Daoy (cell line): Measurements from ENCODE around the gene DNAJC5G. TPM values are rescaled to one million over a fixed set of nuclear protein-coding genes. Genes with fewer than 3 reads are reported as not detected.
"Not testable (repeated sequence)": the region's sequence is repeated elsewhere in the genome, so short reads cannot be mapped to it uniquely, and the experiment has no call there.

ENCODE experiments used
- DNase-seq: peaks from one replicate; pipeline ENCODE4 v3.0.0-alpha.2; 2015; ENCODE audit warnings: low read depth
- total RNA-seq: library from RNA; depleted of rRNA; stranded (reverse); fragments of >200 nt; shearing (Covaris generic); gene quantifications from 2 replicates; pipeline ENCODE4 v1.2.3, GENCODE V29; 2014

DNAJC5G gene
- total RNA-seq, 1 experiment from 2014 or later: not detected

- no peak for DNase-seq
Observed at GRCh38 chr2:27251766-27252165, 23.5 kb upstream of the DNAJC5G start.

GRCh38 chr2:27255187-27255586 lies 20.0 kb upstream of the DNAJC5G start:
- no peak for DNase-seq

GRCh38 chr2:27255660-27256059 lies 19.6 kb upstream of the DNAJC5G start:
- DNase-seq: no peak

- no peak for DNase-seq
Observed at GRCh38 chr2:27256855-27257454, 18.3 kb upstream of the DNAJC5G start.

- no peak for DNase-seq
Observed at GRCh38 chr2:27258051-27258450, 17.2 kb upstream of the DNAJC5G start.

GRCh38 chr2:27261241-27261925 lies 13.8 kb upstream of the DNAJC5G start:
- DNase-seq: no peak

- DNase-seq: no peak
Observed at GRCh38 chr2:27261926-27262298, 13.3 kb upstream of the DNAJC5G start.

- peak; percentile 61 for DNase-seq
Observed at GRCh38 chr2:27262379-27263286, 12.6 kb upstream of the DNAJC5G start, which contains the start of gene SLC30A3. Gene SLC30A3 (minus strand): TSS chr2:27263047. CDS start chr2:27262906, 141 bp downstream.

- no peak for DNase-seq
Observed at GRCh38 chr2:27263287-27264252, 11.7 kb upstream of the DNAJC5G start.

GRCh38 chr2:27264253-27264752 lies 10.9 kb upstream of the DNAJC5G start:
- DNase-seq: no peak

- DNase-seq: peak; percentile 81
Observed at GRCh38 chr2:27264753-27265535, 10.3 kb upstream of the DNAJC5G start.

GRCh38 chr2:27265536-27265870 lies 9.7 kb upstream of the DNAJC5G start:
- DNase-seq: no peak

GRCh38 chr2:27268296-27268695 lies 6.9 kb upstream of the DNAJC5G start:
- not testable (repeated sequence) for DNase-seq

- DNase-seq: no peak
Observed at GRCh38 chr2:27270131-27270530, 5.1 kb upstream of the DNAJC5G start.

GRCh38 chr2:27270670-27271069 lies 4.6 kb upstream of the DNAJC5G start:
- no peak for DNase-seq

- no peak for DNase-seq
Observed at GRCh38 chr2:27271631-27272340, 3.4 kb upstream of the DNAJC5G start.

- DNase-seq: not testable (repeated sequence)
Observed at GRCh38 chr2:27272537-27273522, 2.4 kb upstream of the DNAJC5G start.

- no peak for DNase-seq
Observed at GRCh38 chr2:27278010-27278409, 2.8 kb downstream of the DNAJC5G start.

- DNase-seq: no peak
Observed at GRCh38 chr2:27280826-27281225, 5.6 kb downstream of the DNAJC5G start.
